ENCODE measurements around the gene DDIAS. TPM values are rescaled to one million over a fixed set of nuclear protein-coding genes. Genes with fewer than 3 reads are reported as not detected.

The DDIAS gene
- total RNA-seq, 4 donors from 2014 or later, result 0.17 to 1.6 (median 0.52) TPM; not detected in 1

DNA sequence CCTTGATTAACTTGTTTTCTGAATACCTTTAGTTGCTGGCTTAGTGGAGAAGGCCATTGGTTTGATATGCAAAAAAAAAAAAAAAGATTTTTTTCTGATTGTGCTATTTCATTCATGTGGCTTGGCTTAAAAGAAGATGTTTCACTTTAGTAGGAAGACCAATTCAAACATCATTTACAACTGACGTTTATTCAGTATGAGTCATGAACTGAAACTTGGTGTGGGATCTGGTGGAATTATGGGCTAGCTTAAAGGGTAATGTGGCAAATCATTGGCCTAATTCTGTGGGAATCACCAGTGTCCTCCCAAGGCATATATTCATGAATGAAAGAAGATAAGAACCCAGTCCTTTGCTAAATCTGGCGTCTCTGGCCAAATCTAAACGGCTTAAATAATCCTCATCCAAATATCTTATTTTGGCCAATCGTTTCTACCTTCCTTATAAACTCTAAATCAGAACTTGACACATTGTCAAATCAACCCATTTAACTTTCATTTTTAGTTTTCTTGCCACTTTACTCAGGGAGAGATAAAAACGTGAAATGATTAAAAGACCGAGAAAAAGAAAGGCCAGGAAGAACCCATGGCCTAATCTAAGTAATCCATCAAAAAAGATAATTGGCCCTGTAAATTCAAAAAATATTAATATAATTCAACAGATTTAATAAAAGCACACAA is 77.0 kb downstream of the DDIAS start:
- TF ChIP-seq POLR2A (IDR thresholded peaks at IDR 0.05; ENCODE audit: low read depth), result no peak
- TF ChIP-seq, protein P1, sequence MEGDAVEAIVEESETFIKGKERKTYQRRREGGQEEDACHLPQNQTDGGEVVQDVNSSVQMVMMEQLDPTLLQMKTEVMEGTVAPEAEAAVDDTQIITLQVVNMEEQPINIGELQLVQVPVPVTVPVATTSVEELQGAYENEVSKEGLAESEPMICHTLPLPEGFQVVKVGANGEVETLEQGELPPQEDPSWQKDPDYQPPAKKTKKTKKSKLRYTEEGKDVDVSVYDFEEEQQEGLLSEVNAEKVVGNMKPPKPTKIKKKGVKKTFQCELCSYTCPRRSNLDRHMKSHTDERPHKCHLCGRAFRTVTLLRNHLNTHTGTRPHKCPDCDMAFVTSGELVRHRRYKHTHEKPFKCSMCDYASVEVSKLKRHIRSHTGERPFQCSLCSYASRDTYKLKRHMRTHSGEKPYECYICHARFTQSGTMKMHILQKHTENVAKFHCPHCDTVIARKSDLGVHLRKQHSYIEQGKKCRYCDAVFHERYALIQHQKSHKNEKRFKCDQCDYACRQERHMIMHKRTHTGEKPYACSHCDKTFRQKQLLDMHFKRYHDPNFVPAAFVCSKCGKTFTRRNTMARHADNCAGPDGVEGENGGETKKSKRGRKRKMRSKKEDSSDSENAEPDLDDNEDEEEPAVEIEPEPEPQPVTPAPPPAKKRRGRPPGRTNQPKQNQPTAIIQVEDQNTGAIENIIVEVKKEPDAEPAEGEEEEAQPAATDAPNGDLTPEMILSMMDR (IDR thresholded peaks at IDR 0.05), result no peak
- TF ChIP-seq POLR2AphosphoS5 (IDR thresholded peaks at IDR 0.05), result no peak
- Histone ChIP-seq H3K4me1 (peaks cover 13 to 15% (median 14%) of the 10 kb centered on the region in 4 donors), H3K27ac (replicated peaks in 1 of 4) (no peak overlapping the region), H3K9me3 (no peaks in the 10 kb centered on the region), H3K27me3 (no peaks in the 10 kb centered on the region), H3K36me3 (peaks cover 0 to 26% (median 17%) of the 10 kb centered on the region in 4 donors), H3K4me3 (no peak overlapping the region)
- intact Hi-C loops (cut with DNase I), result no loop called here
- DNase-seq (ENCODE audit: extremely low spot score), result no peak
- 78% methylated on average over 6 of the region's 6 CpGs for WGBS

DNA sequence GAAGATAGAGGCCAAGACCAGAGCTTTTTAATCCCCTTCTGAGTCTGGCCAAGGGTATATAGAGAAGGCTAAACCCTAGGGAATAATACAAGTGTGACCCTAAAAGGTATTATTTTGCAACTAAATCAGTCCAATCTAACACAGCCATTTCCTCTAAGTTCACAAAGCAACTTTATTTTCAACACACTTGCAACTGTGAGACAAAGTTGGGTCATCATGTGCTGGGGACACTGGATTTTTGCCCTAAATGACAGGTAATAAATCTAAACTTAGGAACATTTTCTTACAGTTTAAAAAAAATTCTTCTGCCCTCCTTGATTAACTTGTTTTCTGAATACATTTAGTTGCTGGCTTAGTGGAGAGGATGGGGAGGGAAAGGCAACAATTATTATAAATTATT is 78.3 kb downstream of the DDIAS start:
- no peaks in the 10 kb centered on the region for H3K27me3 ChIP-seq
- intact Hi-C loops (cut with DNase I), result no loop called here
- no peak for TF ChIP-seq POLR2A (IDR thresholded peaks at IDR 0.05; ENCODE audit: low read depth)
- no peak for TF ChIP-seq EP300 (IDR thresholded peaks at IDR 0.05)
- TF ChIP-seq, protein P1 (IDR thresholded peaks at IDR 0.05), result no peak
- H3K4me1 ChIP-seq, result peaks cover 13 to 15% (median 14%) of the 10 kb centered on the region in 4 donors
- H3K9me3 ChIP-seq, result no peaks in the 10 kb centered on the region
- DNase-seq (ENCODE audit: extremely low spot score), result no peak
- H3K27ac ChIP-seq (replicated peaks in 1 of 4), result peak overlapping the region in 1 of 4 donors; percentile 29
- peaks cover 7 to 39% (median 23%) of the 10 kb centered on the region in 4 donors for H3K36me3 ChIP-seq
- H3K4me3 ChIP-seq, result no peak overlapping the region

DNA sequence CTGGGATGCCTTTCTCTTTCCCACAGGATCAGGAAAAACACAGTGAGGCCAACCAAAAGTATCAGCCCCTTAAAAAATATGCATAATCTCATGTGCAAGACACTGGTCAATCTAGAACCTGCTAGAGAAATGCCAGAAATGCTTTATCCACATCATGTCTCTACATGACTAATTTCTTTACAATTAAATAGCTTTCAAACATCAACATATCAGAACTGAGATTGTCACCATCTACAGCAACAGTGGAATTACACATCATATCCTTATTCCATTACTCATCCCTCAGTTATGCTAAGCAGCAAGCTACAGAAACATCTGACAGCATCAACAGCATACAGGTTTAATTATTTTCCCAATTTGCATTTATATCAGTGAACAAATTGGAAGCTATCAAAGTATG is 78.8 kb downstream of the DDIAS start:
- Histone ChIP-seq H3K36me3 (peaks cover 7 to 44% (median 24%) of the 10 kb centered on the region in 4 donors), H3K4me3 (no peak overlapping the region), H3K4me1 (peaks cover 13 to 15% (median 14%) of the 10 kb centered on the region in 4 donors), H3K27me3 (no peaks in the 10 kb centered on the region), H3K9me3 (no peaks in the 10 kb centered on the region), H3K27ac (replicated peaks in 1 of 4) (peak overlapping the region in 1 of 4 donors; percentile 29)
- intact Hi-C loops (cut with DNase I), result no loop called here
- no peak for DNase-seq (ENCODE audit: extremely low spot score)
- TF ChIP-seq POLR2AphosphoS5 (IDR thresholded peaks at IDR 0.05) (no peak), EP300 (IDR thresholded peaks at IDR 0.05) (no peak)

DNA sequence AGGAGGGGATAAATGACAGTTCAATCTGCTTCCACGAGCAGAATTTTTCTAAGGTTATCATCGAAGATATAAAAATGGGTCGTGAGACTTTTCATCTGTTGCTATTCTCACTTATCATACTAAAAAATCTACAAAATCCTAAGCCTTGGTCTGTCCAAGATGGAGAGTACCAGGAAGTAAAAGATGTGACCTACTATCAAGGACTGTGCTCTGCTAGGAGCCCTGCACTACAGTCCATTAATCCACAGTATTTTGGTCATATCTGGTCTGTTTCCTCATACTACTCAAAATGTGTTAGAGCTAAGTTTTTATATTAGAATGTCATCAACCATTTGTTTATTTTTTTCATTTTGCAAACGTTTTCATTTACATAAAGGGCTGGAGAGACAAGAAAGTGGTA is 79.4 kb downstream of the DDIAS start:
- no peaks in the 10 kb centered on the region for H3K9me3 ChIP-seq
- peaks cover 13 to 15% (median 14%) of the 10 kb centered on the region in 4 donors for H3K4me1 ChIP-seq
- 85% methylated on average over 4 of the region's 4 CpGs for WGBS
- H3K27ac ChIP-seq (replicated peaks in 1 of 4), result no peak overlapping the region
- intact Hi-C loops (cut with DNase I), result no loop called here
- H3K36me3 ChIP-seq, result peaks cover 7 to 50% (median 29%) of the 10 kb centered on the region in 4 donors
- TF ChIP-seq, protein P1 (IDR thresholded peaks at IDR 0.05), result no peak
- TF ChIP-seq POLR2AphosphoS5 (IDR thresholded peaks at IDR 0.05) (no peak), POLR2A (IDR thresholded peaks at IDR 0.05; ENCODE audit: low read depth) (no peak), EP300 (IDR thresholded peaks at IDR 0.05) (no peak)
- DNase-seq (ENCODE audit: extremely low spot score), result no peak
- no peak overlapping the region for H3K4me3 ChIP-seq
- no peaks in the 10 kb centered on the region for H3K27me3 ChIP-seq

DNA sequence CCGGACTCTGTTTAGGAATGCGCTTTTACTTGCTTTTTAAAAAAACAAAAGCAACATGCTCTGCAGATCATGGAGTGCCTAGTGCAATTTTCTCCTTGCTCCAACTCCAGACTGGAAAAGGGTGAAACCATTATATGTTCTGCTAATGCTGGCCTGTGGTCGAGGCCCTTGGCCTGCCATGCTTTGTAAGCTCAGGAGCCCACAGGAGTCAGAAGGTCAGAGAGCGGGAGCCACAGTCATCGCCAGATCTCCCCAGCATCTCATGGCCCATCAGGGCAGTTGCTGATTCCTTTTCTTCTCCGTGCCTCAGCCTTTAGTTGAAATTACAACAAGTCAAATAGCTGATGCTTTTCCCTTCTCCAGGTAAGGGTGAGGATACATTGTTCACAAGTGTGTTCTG is 80.3 kb downstream of the DDIAS start:
- WGBS, result 99% methylated on average over 6 of the region's 6 CpGs
- H3K36me3 ChIP-seq, result peaks cover 7 to 57% (median 33%) of the 10 kb centered on the region in 4 donors
- no peak for DNase-seq (ENCODE audit: extremely low spot score)
- no peaks in the 10 kb centered on the region for H3K9me3 ChIP-seq
- peaks cover 13 to 15% (median 14%) of the 10 kb centered on the region in 4 donors for H3K4me1 ChIP-seq
- no peak overlapping the region for H3K4me3 ChIP-seq
- no peak overlapping the region for H3K27ac ChIP-seq (replicated peaks in 1 of 4)
- no peaks in the 10 kb centered on the region for H3K27me3 ChIP-seq
- TF ChIP-seq, protein P1 (IDR thresholded peaks at IDR 0.05), result no peak
- no peak for TF ChIP-seq POLR2AphosphoS5 (IDR thresholded peaks at IDR 0.05)
- no peak for TF ChIP-seq POLR2A (IDR thresholded peaks at IDR 0.05; ENCODE audit: low read depth)
- no peak for TF ChIP-seq EP300 (IDR thresholded peaks at IDR 0.05)
- intact Hi-C loops (cut with DNase I), result no loop called here

Other genes with a start within 250 kb of the DDIAS start
- 1 to 10 TPM in 3 of 4 donors, under 1 TPM in 1; 0.83 to 1.6 (median 1.2) TPM for gene FAM181B, start 167.9 kb upstream of the DDIAS start, total RNA-seq
- gene PRCP, start 1.3 kb upstream of the DDIAS start, total RNA-seq, result 10 to 100 TPM; 29.1 to 46.2 (median 35.0) TPM
- gene RAB30, start 170.2 kb downstream of the DDIAS start, total RNA-seq, result 10 to 100 TPM; 11.3 to 19.8 (median 18.2) TPM

Measured in esophagus muscularis mucosa (tissue), 4 donors.